EL (cell line): ENCODE data around the gene HOXB8.

Experiments used
- DNase-seq: peaks from one replicate; pipeline ENCODE4 v3.0.0-alpha.2; 2016

HOXB8 gene

GRCh38 chr17:48567209-48567608 lies 47.9 kb downstream of the HOXB8 start:
- DNase-seq, result no peak

GRCh38 chr17:48566717-48567116 lies 48.4 kb downstream of the HOXB8 start:
- no peak for DNase-seq

- no peak for DNase-seq
Measured at GRCh38 chr17:48565925-48566710, 49.0 kb downstream of the HOXB8 start.

- no peak for DNase-seq
Measured at GRCh38 chr17:48565022-48565554, 50.0 kb downstream of the HOXB8 start.

GRCh38 chr17:48564188-48565021 lies 50.7 kb downstream of the HOXB8 start:
- no peak for DNase-seq

GRCh38 chr17:48563867-48564187 lies 51.3 kb downstream of the HOXB8 start:
- no peak for DNase-seq

GRCh38 chr17:48563385-48563838 lies 51.7 kb downstream of the HOXB8 start:
- DNase-seq, result no peak

GRCh38 chr17:48562934-48563333 lies 52.2 kb downstream of the HOXB8 start:
- DNase-seq, result no peak
